Medulla oblongata (tissue), 1 donor: ENCODE measurements around the gene HS1BP3.

Source experiments
- DNase-seq: peaks from one replicate; pipeline ENCODE4 v3.0.0-alpha.2; 2015; ENCODE audit errors: extremely low spot score

Gene HS1BP3

DNA sequence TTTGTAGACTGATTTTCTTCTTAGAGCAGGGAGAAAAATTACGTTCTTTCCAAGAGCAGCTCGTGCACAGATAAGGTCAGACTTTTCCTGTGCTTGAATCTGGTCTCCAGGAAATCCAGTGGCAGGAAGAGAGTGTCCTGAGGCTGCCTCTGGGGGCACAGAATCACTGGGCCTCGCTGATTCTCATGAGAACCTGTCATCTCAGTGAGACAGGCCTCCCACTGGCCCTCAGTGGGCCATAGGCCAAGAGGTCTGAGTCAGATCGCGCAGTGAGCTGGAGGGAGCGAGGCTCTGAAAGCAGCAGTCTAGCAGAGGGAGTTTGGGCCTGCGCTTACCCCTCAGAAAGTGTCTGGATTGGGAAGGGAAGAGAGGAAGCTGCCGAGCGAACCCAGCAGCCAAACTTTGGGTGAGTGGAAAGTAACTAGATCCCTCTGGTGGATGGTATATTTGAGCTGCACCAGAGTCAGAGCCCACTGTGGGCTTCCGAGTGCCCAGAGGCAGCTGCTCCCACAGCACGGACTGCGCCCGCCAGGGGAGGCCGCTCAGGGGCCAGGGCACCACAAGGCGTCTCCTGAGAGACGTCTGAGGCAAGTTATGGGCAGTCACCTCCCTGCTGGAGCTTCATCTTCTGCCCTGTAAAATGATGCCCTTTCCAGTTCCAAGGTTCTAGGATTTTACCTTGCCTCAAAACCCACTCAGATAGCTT, 24.2 kb upstream of the HS1BP3 start:
- no peak for DNase-seq

DNA sequence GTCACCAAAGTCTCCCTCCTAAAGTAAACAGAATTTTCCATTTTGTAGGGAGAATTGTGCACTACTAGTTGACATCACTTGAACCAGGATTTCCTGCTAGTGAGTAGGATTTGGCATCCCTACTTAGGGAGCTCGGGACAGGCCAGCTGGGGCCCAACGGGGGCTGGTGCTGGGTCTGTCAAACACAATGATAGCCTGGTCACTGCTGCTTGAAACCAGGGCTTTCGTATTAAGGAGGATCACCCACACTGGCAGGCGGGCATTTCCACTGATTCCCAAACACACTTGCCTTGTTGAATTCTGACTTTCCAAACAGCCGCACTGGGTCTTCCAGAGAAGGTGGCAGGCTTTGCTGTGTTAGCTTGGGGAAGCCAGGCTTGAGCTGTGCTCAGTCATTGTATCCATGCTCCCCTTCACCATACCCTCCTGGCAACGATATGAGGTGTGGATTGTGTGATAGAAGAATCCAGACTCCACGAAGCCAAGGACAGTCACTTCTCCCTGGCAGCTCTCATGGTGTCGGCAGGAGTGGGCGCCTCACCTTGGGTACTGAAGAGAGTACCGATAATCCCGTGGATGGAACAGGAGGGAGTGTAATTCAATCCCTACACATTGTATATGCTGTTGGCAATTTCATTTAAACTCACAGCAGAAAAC, 23.5 kb upstream of the HS1BP3 start:
- DNase-seq: no peak

- DNase-seq: no peak
Observed at GRCh38 chr2:20673686-20674308, 22.9 kb upstream of the HS1BP3 start.

GRCh38 chr2:20672201-20672951, 21.5 kb upstream of the HS1BP3 start:
- DNase-seq: no peak

GRCh38 chr2:20671736-20672080, 20.8 kb upstream of the HS1BP3 start:
- no peak for DNase-seq

DNA sequence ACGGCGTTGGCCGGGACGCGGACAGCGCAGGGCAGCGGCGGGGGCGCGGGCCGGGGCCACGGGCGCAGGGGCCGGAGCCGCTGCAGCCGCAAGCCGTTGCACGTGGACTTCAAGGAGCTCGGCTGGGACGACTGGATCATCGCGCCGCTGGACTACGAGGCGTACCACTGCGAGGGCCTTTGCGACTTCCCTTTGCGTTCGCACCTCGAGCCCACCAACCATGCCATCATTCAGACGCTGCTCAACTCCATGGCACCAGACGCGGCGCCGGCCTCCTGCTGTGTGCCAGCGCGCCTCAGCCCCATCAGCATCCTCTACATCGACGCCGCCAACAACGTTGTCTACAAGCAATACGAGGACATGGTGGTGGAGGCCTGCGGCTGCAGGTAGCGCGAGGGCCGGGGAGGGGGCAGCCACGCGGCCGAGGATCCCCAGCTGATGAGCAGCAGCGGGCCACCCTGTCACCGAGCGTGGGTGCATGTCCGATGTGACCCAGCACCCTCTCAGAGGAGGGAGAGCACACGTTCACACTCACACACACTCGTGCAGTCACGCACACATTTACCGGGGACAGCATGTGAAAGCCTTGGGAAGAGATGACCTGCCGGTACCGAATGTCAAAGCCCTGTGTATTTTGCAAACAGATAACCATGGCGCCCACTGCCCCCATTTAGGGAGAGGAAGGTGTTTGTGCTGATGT, 20.3 kb upstream of the HS1BP3 start:
- no peak for DNase-seq

- DNase-seq: no peak
Observed at GRCh38 chr2:20670315-20671035, 19.6 kb upstream of the HS1BP3 start.

DNA sequence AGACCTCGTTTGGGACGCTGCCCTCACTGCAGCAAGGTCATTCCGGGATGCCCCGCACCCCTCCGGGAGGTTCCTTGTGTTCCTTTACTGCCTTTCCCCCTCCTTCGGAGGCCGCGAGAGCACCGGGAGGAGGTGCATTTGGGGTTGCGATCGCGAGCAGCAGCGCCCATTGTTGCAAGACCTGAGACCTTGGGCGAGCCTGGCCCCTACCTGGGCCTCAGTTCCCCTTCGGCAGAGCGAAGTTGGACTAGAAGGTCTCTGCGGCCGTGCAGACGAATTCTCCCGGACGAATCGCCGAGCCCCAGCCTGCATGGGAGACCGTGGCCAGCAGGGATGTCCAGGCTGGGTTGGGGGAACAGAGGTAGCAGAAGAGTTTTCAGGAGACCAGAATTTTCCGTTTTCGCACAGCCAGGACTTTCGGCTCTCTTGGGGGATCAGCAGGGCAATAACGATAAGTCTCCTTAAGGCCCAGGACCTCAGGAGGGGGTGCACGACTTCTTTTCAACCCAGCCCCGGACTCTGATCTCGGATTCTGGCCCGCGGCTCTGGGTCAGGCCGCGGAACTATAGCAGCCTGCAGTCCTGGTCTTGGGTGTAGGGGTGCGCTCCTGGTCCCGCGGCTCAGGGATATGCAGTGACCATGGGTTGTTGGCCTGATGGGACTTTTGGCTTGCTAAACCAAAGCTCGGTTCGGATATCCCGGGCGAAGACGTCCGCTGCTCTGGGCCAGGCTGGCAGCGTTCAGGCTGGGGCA, 18.8 kb upstream of the HS1BP3 start:
- DNase-seq: no peak

GRCh38 chr2:20668871-20669475, 18.1 kb upstream of the HS1BP3 start:
- no peak for DNase-seq

- no peak for DNase-seq
Observed at GRCh38 chr2:20668451-20668850, 17.6 kb upstream of the HS1BP3 start.

DNA sequence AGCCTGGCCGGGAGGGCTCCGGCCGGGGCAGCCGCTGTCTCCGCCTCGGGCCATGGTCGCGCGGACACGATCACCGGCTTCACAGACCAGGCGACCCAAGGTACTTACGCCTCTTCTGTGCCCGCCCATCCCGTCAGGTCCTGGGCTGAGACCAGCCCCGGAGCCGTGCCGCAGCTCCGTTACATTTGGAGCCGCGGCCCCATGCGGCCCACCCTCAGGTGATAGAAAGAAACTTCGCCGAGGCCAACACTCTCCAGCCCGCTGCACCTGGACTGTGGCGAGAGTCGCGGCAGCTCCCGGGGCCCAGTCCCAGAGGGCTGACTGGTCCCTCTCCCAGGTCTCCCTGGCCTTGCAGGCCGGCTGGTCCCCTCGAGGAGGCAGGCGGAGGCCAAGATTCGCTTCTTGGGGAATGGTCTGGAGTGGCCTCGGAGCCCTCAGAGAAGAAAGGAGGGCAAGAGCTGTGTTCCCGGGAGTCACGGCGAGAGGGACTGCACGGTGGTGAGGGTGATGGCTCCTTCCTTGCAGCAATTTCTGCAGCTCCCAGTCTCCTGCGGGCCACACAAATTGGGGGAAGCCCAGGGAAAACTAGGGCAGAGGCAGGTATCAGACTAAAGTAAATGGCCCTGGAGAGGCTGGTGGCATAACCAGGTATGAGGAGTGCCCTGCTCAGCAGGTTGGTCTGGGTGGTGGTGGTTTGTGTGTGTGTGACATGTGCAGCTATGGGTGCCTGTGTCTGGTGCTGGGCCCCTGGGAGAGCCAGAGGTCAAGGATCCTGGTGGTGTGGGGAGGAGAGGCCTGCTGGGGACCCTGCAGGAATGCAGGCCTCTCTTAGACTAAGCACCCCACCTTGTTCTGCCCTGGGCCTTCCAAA, 16.9 kb upstream of the HS1BP3 start:
- no peak for DNase-seq

GRCh38 chr2:20667151-20667530, 16.2 kb upstream of the HS1BP3 start:
- no peak for DNase-seq

GRCh38 chr2:20666304-20667150, 15.6 kb upstream of the HS1BP3 start, which contains the start of gene GDF7:
Gene GDF7, plus strand, starts transcription at chr2:20667144. Its CDS starts 96 bp downstream, at chr2:20667240.
- no peak for DNase-seq

GRCh38 chr2:20666005-20666303, 15.1 kb upstream of the HS1BP3 start:
- DNase-seq: no peak

DNA sequence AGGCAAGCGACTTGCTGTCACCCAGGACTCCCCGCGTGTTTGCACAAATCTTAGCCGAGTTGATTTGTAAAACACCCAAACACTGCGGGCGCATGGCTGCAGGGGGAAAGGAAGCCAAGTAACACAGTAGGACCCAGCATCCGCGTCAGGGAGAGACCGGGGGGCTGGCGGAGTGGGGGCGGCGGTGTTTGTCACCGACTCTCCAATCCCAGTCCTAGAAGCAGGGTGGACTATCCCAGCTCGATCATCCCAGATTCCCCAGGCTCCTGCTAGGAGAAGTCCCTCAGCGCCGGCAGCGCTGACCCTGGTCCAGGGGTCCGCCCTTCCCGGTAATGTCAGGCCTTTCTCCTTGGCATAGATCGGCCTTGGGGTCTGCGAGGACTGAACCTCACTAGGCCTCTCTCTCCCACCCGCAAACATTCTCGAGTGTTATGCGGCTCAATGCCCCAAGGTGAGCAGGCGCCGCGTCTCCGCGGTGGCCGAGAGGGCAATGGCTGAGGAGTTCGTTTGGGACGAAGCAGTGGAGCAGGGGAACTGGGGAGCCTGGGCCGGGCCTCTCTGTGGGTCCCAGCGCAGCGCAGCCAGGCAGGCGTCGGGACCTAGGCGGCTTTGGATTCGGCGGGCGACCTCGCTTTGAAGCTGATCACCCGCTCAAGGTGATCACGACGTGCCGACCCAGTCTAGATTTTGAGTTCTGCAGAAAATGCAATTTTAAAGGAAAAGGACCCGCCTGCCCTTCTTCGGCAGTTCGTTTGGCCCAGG, 14.5 kb upstream of the HS1BP3 start:
- DNase-seq: no peak

GRCh38 chr2:20664431-20665242, 13.7 kb upstream of the HS1BP3 start:
- no peak for DNase-seq

GRCh38 chr2:20664071-20664390, 13.1 kb upstream of the HS1BP3 start:
- no peak for DNase-seq
